SU-DHL-6 (cell line): ENCODE results near the gene UPK3A.
"Not testable (repeated sequence)": the region's sequence is repeated elsewhere in the genome, so short reads cannot be mapped to it uniquely, and the experiment has no call there.

Source experiments
- H2AFZ ChIP-seq: fragments of 200-600 bp; sonication (generic); 2 replicates; pipeline ENCODE4 v1.6.1; 2014; ENCODE audit warnings: low read depth, mild to moderate bottlenecking, moderate library complexity, mixed read lengths, antibody characterized with exemption, low read length; ENCODE audit not compliant: severe bottlenecking
- H3F3A ChIP-seq: fragments of 200-600 bp; shearing (Covaris generic); 2 replicates; pipeline ENCODE4 v1.6.0; 2016; ENCODE audit warnings: antibody characterized with exemption, mild to moderate bottlenecking; ENCODE audit not compliant: insufficient read depth
- H3K27ac ChIP-seq: fragments of 200-600 bp; sonication (generic); 2 replicates; pipeline ENCODE4 v1.5.1; 2016; ENCODE audit warnings: low read depth, mild to moderate bottlenecking, low read length, moderate library complexity, mixed read lengths
- H3K27me3 ChIP-seq: fragments of 200-600 bp; sonication (generic), shearing (Covaris generic); 2 replicates; pipeline ENCODE4 v1.6.0; 2014; ENCODE audit warnings: mild to moderate bottlenecking, low read length
- H3K36me3 ChIP-seq: fragments of 200-600 bp; sonication (generic); 2 replicates; pipeline ENCODE4 v1.6.1; 2014; ENCODE audit warnings: mild to moderate bottlenecking, low read length, mixed read lengths
- H3K4me2 ChIP-seq: fragments of 300-600, 200-600 bp; shearing (Covaris generic), sonication (generic); 2 replicates; pipeline ENCODE4 v1.6.0; 2014; ENCODE audit warnings: low read length, low read depth, mild to moderate bottlenecking; ENCODE audit not compliant: poor library complexity, severe bottlenecking
- H3K4me3 ChIP-seq: fragments of 200-600 bp; sonication (generic); 2 replicates; pipeline ENCODE4 v1.5.1; 2014; ENCODE audit warnings: antibody characterized with exemption, low read length, mild to moderate bottlenecking, mixed read lengths; ENCODE audit not compliant: insufficient read depth, poor library complexity, severe bottlenecking
- H3K79me2 ChIP-seq: fragments of 200-600 bp; sonication (generic); 2 replicates; pipeline ENCODE4 v1.6.1; 2014; ENCODE audit warnings: mild to moderate bottlenecking, low read length, moderate library complexity; ENCODE audit not compliant: insufficient read depth
- H3K9ac ChIP-seq: fragments of 200-600 bp; sonication (generic); 2 replicates; pipeline ENCODE4 v1.7.0; 2014; ENCODE audit warnings: mild to moderate bottlenecking, low read length
- H3K9me2 ChIP-seq: fragments of 200-600 bp; sonication (generic); replicated peaks from 2 replicates; pipeline ENCODE4 v1.6.1; 2014; ENCODE audit warnings: low read length; ENCODE audit not compliant: insufficient read depth
- H3K9me3 ChIP-seq: fragments of 200-600 bp; sonication (generic); 2 replicates; pipeline ENCODE4 v1.6.1; 2014; ENCODE audit warnings: low read length, mixed read lengths; ENCODE audit not compliant: insufficient read depth
- H4K20me1 ChIP-seq: fragments of 200-600 bp; sonication (generic); 2 replicates; pipeline ENCODE4 v1.6.1; 2014; ENCODE audit warnings: low read depth, mild to moderate bottlenecking, antibody characterized with exemption, low read length, moderate library complexity, mixed read lengths
- EZH2phosphoT487 ChIP-seq: fragments of 200-600 bp; sonication (generic), shearing (Covaris generic); conservative IDR thresholded peaks from 2 replicates; pipeline ENCODE4 v1.6.1; 2018; ENCODE audit warnings: mild to moderate bottlenecking, antibody characterized with exemption, low read length, moderate library complexity, mixed read lengths
- TF ChIP-seq, protein P1 (sequence below): fragments of 200-600 bp; sonication (generic); IDR thresholded peaks from one replicate; pipeline ENCODE4 v1.5.1; 2017; ENCODE audit warnings: antibody characterized with exemption, mild to moderate bottlenecking, low read length, moderate library complexity; ENCODE audit not compliant: insufficient read depth, poor library complexity, severe bottlenecking

The UPK3A gene

DNA sequence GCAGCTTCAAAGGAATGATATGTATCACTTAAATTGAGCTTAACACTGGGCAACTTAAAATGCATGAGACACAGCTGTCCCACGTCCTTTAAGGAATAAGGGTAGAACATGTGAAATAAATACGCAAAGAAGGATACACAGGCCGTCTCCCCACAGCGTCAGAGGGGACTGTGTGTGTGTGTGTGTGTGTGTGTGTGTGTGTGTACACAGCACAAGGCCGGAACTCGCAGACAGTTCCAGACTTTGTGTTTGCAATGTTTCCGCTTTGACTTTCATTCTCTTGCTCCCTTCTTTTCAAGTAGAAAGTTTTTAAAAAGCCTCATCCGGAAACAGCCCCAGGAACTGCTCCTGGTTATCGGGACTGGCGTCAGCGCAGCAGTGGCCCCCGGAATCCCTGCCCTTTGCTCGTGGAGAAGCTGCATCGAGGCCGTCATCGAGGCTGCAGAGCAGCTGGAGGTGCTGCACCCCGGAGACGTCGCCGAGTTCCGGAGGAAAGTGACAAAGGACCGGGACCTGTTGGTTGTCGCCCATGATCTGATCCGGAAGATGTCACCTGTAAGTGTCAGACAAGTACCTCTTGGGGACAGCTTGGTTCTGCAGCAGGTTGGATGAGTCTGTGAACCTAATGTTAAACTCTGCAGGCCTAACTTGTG lies 38.2 kb downstream of the UPK3A start:
- no peaks in the 10 kb centered on the region for H3K36me3 ChIP-seq
- peaks cover 13% of the 10 kb centered on the region for H3K79me2 ChIP-seq
- no peaks in the 10 kb centered on the region for H3K27me3 ChIP-seq
- peaks cover 3% of the 10 kb centered on the region; the same call in 1 of the 2 replicates for H3F3A ChIP-seq
- TF ChIP-seq, protein P1, sequence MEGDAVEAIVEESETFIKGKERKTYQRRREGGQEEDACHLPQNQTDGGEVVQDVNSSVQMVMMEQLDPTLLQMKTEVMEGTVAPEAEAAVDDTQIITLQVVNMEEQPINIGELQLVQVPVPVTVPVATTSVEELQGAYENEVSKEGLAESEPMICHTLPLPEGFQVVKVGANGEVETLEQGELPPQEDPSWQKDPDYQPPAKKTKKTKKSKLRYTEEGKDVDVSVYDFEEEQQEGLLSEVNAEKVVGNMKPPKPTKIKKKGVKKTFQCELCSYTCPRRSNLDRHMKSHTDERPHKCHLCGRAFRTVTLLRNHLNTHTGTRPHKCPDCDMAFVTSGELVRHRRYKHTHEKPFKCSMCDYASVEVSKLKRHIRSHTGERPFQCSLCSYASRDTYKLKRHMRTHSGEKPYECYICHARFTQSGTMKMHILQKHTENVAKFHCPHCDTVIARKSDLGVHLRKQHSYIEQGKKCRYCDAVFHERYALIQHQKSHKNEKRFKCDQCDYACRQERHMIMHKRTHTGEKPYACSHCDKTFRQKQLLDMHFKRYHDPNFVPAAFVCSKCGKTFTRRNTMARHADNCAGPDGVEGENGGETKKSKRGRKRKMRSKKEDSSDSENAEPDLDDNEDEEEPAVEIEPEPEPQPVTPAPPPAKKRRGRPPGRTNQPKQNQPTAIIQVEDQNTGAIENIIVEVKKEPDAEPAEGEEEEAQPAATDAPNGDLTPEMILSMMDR, result no peak
- TF ChIP-seq EZH2phosphoT487, result no peak
- H3K9ac ChIP-seq, result no peak overlapping the region
- H3K4me3 ChIP-seq, result no peak overlapping the region
- no peaks in the 10 kb centered on the region for H4K20me1 ChIP-seq
- no peaks in the 10 kb centered on the region for H3K9me3 ChIP-seq
- H3K4me2 ChIP-seq, result no peak overlapping the region
- H3K9me2 ChIP-seq, result no peaks in the 10 kb centered on the region
- H2AFZ ChIP-seq, result no peak overlapping the region
- H3K27ac ChIP-seq, result no peak overlapping the region

- no peak overlapping the region for H3K9ac ChIP-seq
- peaks cover 10% of the 10 kb centered on the region for H3K79me2 ChIP-seq
- no peaks in the 10 kb centered on the region for H3K27me3 ChIP-seq
- no peaks in the 10 kb centered on the region for H4K20me1 ChIP-seq
- TF ChIP-seq, protein P1, result no peak
- no peak for TF ChIP-seq EZH2phosphoT487
- no peak overlapping the region for H2AFZ ChIP-seq
- no peaks in the 10 kb centered on the region for H3F3A ChIP-seq
- no peaks in the 10 kb centered on the region for H3K36me3 ChIP-seq
- no peak overlapping the region for H3K4me3 ChIP-seq
- no peaks in the 10 kb centered on the region for H3K9me3 ChIP-seq
- H3K27ac ChIP-seq, result no peak overlapping the region
- no peaks in the 10 kb centered on the region for H3K9me2 ChIP-seq
- H3K4me2 ChIP-seq, result no peak overlapping the region
Observed at GRCh38 chr22:45323695-45324094, 38.9 kb downstream of the UPK3A start.

DNA sequence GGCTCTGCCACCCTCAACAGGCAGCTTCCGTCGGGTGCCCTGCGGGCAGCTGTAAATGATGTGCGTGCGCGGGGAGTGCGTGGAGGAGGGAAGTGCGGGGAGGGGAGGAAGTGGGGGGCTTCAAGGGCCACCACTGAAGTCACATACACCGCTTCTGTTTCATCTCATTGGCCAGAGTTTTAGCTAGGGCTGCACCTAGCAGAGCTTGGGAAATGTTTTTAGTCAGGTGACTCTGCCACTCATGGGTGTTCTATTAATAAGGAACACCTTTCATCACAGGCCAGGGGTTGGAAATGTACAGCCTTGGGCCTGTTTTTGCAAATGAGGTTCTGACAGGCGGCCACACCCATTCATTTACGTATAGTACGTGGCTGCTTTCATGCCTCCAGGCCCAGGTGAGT lies 39.6 kb downstream of the UPK3A start:
- H4K20me1 ChIP-seq, result no peaks in the 10 kb centered on the region
- H3K27ac ChIP-seq, result no peak overlapping the region
- no peaks in the 10 kb centered on the region for H3F3A ChIP-seq
- H3K9me2 ChIP-seq, result no peaks in the 10 kb centered on the region
- H3K36me3 ChIP-seq, result no peaks in the 10 kb centered on the region
- no peak overlapping the region for H3K9ac ChIP-seq
- TF ChIP-seq EZH2phosphoT487, result no peak
- TF ChIP-seq, protein P1, result no peak
- H3K9me3 ChIP-seq, result no peaks in the 10 kb centered on the region
- no peak overlapping the region for H3K4me2 ChIP-seq
- no peak overlapping the region for H3K4me3 ChIP-seq
- H2AFZ ChIP-seq, result no peak overlapping the region
- no peaks in the 10 kb centered on the region for H3K27me3 ChIP-seq
- 0 out of 2 replicates have a peak, but pooled peaks cover 5% of the 10 kb centered on the region for H3K79me2 ChIP-seq

GRCh38 chr22:45328261-45328660 lies 43.5 kb downstream of the UPK3A start:
- not testable (repeated sequence) for H3F3A ChIP-seq, H3K4me3 ChIP-seq, H3K9me2 ChIP-seq, H3K9ac ChIP-seq, H3K36me3 ChIP-seq, H3K4me2 ChIP-seq, H3K9me3 ChIP-seq, H4K20me1 ChIP-seq, H2AFZ ChIP-seq, H3K27ac ChIP-seq, H3K79me2 ChIP-seq, H3K27me3 ChIP-seq
